HepG2 (cell line): ENCODE results near the gene SLC25A43. TPM values are rescaled to one million over a fixed set of nuclear protein-coding genes. Genes with fewer than 3 reads are reported as not detected.

ENCODE experiments used
- ATAC-seq: fragments of 200-7000 bp; cut with Tn5 transposase; 3 replicates; pipeline ENCODE4 v1.9.1; 2020; ENCODE audit warnings: mild to moderate bottlenecking, moderate library complexity
- Bru-seq: library from RNA; stranded (reverse); fragments of 400-500 nt; gene quantifications from one replicate; lab custom pipeline; 2021; lab: Mats Ljungman, UMichigan
- BruChase-seq, 2 experiments: library from RNA; stranded (reverse); fragments of 400-500 nt; gene quantifications; one replicate each; lab custom pipeline; 2021; lab: Mats Ljungman, UMichigan
- BruUV-seq: library from RNA; stranded (reverse); fragments of 400-500 nt; replicated peaks from 2 replicates; lab custom pipeline; 2021; lab: Mats Ljungman, UMichigan
- CTCF ChIA-PET: fragments of 300-600 bp; formaldehyde crosslinking; extraction: SDS; loops from one replicate; lab custom pipeline; 2021; ENCODE audit warnings: low total read pairs, inconsistent platforms, low intra/inter-chr PET ratio; lab: Yijun Ruan, JAX
- POLR2A ChIA-PET: fragments of 350-600 bp; sonication (Branson Sonifier 250); formaldehyde crosslinking; loops from one replicate; lab custom pipeline; 2020; ENCODE audit warnings: antibody characterized with exemption, inconsistent platforms; lab: Yijun Ruan, JAX
- DNase-seq: peaks from one replicate; pipeline ENCODE4 v3.0.0-alpha.2; 2015; ENCODE audit warnings: low spot score
- FAIRE-seq: peaks from 3 replicates; lab custom pipeline; 2011; peaks lifted over from hg19 to GRCh38; lab: Jason Lieb, UNC
- H2AFZ ChIP-seq: one replicate; pipeline ENCODE4 v1.6.1; 2011; ENCODE audit warnings: low read length, inconsistent platforms
- H3K27ac ChIP-seq: fragments of 300-600 bp; 3 replicates; pipeline ENCODE4 v1.8.0; 2011; ENCODE audit warnings: mixed run types, mild to moderate bottlenecking, mixed read lengths, low read length, inconsistent platforms; ENCODE audit not compliant: insufficient read depth; ENCODE audit errors: extremely low read length
- H3K27me3 ChIP-seq, 2 experiments: fragments of 200-600 bp in 1 of 2; 2 replicates in 1 of 2; 3 replicates in 1 of 2; pipeline versions ENCODE4 v1.6.0 to v1.8.0; 2011; ENCODE audit warnings: low read length in 2 of 2, mild to moderate bottlenecking in 2 of 2, moderate library complexity in 2 of 2, inconsistent platforms in 1 of 2; ENCODE audit not compliant: insufficient read depth in 2 of 2, control insufficient read depth in 1 of 2
- H3K36me3 ChIP-seq, 2 experiments: fragments of 200-600 bp in 1 of 2; replicated peaks in 1 of 2; 2 replicates in 1 of 2; 3 replicates in 1 of 2; pipeline versions ENCODE4 v1.5.1 to v1.8.0; 2011; ENCODE audit warnings: low read length in 2 of 2, inconsistent platforms in 1 of 2; ENCODE audit not compliant: insufficient read depth in 2 of 2, control insufficient read depth in 1 of 2
- H3K4me1 ChIP-seq: 2 replicates; pipeline ENCODE4 v1.5.1; 2012; ENCODE audit warnings: low read length, inconsistent platforms; ENCODE audit not compliant: insufficient read depth
- H3K4me2 ChIP-seq: 2 replicates; pipeline ENCODE4 v1.6.0; 2011; ENCODE audit warnings: low read depth, low read length, inconsistent platforms
- H3K4me3 ChIP-seq, 3 experiments: fragments of 200-600 bp in 1 of 3; sonication (generic), shearing (Covaris generic) in 1 of 3; replicated peaks in 1 of 3; 2 replicates each; pipeline ENCODE4 v1.5.1; 2011 to 2016; ENCODE audit warnings: low read length in 3 of 3, inconsistent platforms in 2 of 3, low read depth in 2 of 3, mild to moderate bottlenecking in 2 of 3, control low read depth in 1 of 3, mixed read lengths in 1 of 3; ENCODE audit not compliant: insufficient read depth in 1 of 3
- H3K79me2 ChIP-seq: one replicate; pipeline ENCODE4 v1.6.1; 2011; ENCODE audit warnings: low read length, inconsistent platforms; ENCODE audit not compliant: insufficient read depth
- H3K9ac ChIP-seq: 2 replicates; pipeline ENCODE4 v1.6.0; 2011; ENCODE audit warnings: mild to moderate bottlenecking, low read depth, low read length, inconsistent platforms; ENCODE audit not compliant: insufficient read depth
- H3K9me3 ChIP-seq: 2 replicates; pipeline ENCODE4 v1.5.1; 2012; ENCODE audit warnings: mild to moderate bottlenecking, low read length
- H4K20me1 ChIP-seq: 2 replicates; pipeline ENCODE4 v1.6.0; 2011; ENCODE audit warnings: inconsistent platforms, mild to moderate bottlenecking, low read length, moderate library complexity; ENCODE audit not compliant: insufficient read depth
- ATRX ChIP-seq: sonication (generic); formaldehyde crosslinking; IDR thresholded peaks from 2 replicates; pipeline ENCODE4 v1.4.0; 2020; ENCODE audit warnings: missing genetic modification reagents, borderline replicate concordance
- ELF1 ChIP-seq: sonication (generic); formaldehyde crosslinking; IDR thresholded peaks from 2 replicates; pipeline ENCODE4 v1.4.0; 2020; ENCODE audit warnings: missing genetic modification reagents
- ELF3 ChIP-seq: IDR thresholded peaks from 2 replicates; pipeline ENCODE4 v1.6.1; 2016; ENCODE audit warnings: missing genetic modification reagents, missing compliant biosample characterization
- LBX2 ChIP-seq: sonication (generic); formaldehyde crosslinking; IDR thresholded peaks from 2 replicates; pipeline ENCODE4 v1.5.0; 2020; ENCODE audit warnings: missing genetic modification reagents, mild to moderate bottlenecking, borderline replicate concordance
- POLR2G ChIP-seq: fragments of 200-400 bp; formaldehyde crosslinking; IDR thresholded peaks from 2 replicates; pipeline ENCODE4 v1.6.1; 2018; ENCODE audit warnings: mild to moderate bottlenecking, low read depth, low read length, moderate library complexity
- TERF1 ChIP-seq: sonication (generic); formaldehyde crosslinking; IDR thresholded peaks from 2 replicates; pipeline ENCODE4 v1.8.0; 2022; ENCODE audit warnings: mild to moderate bottlenecking, missing genetic modification reagents, moderate library complexity
- THAP9 ChIP-seq: sonication (generic); formaldehyde crosslinking; IDR thresholded peaks from 2 replicates; pipeline ENCODE4; 2020; ENCODE audit warnings: missing genetic modification reagents, mild to moderate bottlenecking, borderline replicate concordance
- ZC3H13 ChIP-seq: sonication (generic); formaldehyde crosslinking; IDR thresholded peaks from 2 replicates; pipeline ENCODE4 v1.8.1; 2023; ENCODE audit warnings: mild to moderate bottlenecking, missing genetic modification reagents, moderate library complexity
- ZNF432 ChIP-seq: sonication (generic); formaldehyde crosslinking; IDR thresholded peaks from 2 replicates; pipeline ENCODE4 v1.5.0; 2020; ENCODE audit warnings: missing genetic modification reagents, mild to moderate bottlenecking, borderline replicate concordance
- WGBS: methylation state at CpG from one replicate; pipeline ENCODE4 v1.1.6; 2017; ENCODE audit warnings: low lambda C conversion rate; 5-methylcytosine and 5-hydroxymethylcytosine counted together
- in situ Hi-C: cut with HindIII; loops from 2 replicates; pipeline ENCODE4 v1.10.0; 2017; ENCODE audit warnings: low pct_unique_long_range_greater_than_20kb; ENCODE audit not compliant: extremely low pct_ligation_motif_present
- intact Hi-C: fragments of 100-400 bp; cut with micrococcal nuclease; formaldehyde crosslinking; loops from one replicate; pipeline ENCODE4 v1.10.0; 2022; ENCODE audit not compliant: unreplicated experiment
- long read RNA-seq, 2 experiments: library from RNA in 1 of 2; library from polyadenylated mRNA in 1 of 2; stranded (forward) in 1 of 2; unstranded in 1 of 2; transcript quantifications; one replicate each; pipeline ENCODE4 v2.0.0, GENCODE V29; 2019 to 2022
- polyA minus RNA-seq, 3 experiments: library from RNA; depleted of rRNA, polyadenylated mRNA; stranded (reverse); fragments of >200 nt; gene quantifications; 2 replicates each; pipeline ENCODE4 v1.2.3, GENCODE V29; 2011; ENCODE audit warnings: low replicate concordance in 1 of 3
- polyA plus RNA-seq, 8 experiments: library from polyadenylated mRNA; depleted of rRNA in 3 of 8; stranded (reverse) in 7 of 8; unstranded in 1 of 8; fragments of >200 nt; fragmentation: Illumina TruSeq in 4 of 8; extraction: Trizol in 4 of 8; gene quantifications; 2 replicates each; pipeline versions ENCODE4 v1.2.1 to v1.2.3, GENCODE V29; 2011 to 2016; ENCODE audit warnings: low read depth in 4 of 8, missing spikeins in 1 of 8, mixed read lengths in 1 of 8; ENCODE audit not compliant: insufficient read depth in 1 of 8
- total RNA-seq, 5 experiments: library from RNA; depleted of rRNA; stranded (reverse); fragments of >200 nt; fragmentation: Illumina TruSeq; extraction: Trizol; gene quantifications; 2 replicates each; pipeline ENCODE4 v1.2.3, GENCODE V29; 2016; ENCODE audit warnings: low read depth in 1 of 5
- TF ChIP-seq, protein P1 (sequence below): sonication (generic); formaldehyde crosslinking; IDR thresholded peaks from 2 replicates; pipeline ENCODE4 v1.8.0; 2022; ENCODE audit warnings: mild to moderate bottlenecking, missing genetic modification reagents; ENCODE audit not compliant: insufficient replicate concordance

Gene SLC25A43
- total RNA-seq (2016; rRNA removed; fragmentation: Illumina TruSeq; extraction: Trizol) (13.2 and 14.1 TPM in 2 replicates), polyA plus RNA-seq (2011; rRNA removed) (5.8 and 6.4 TPM in 2 replicates), polyA minus RNA-seq (2011; rRNA and poly(A)+ RNA removed; ENCODE audit: low replicate concordance) (4.5 and 7.1 TPM in 2 replicates), Bru-seq, nascent RNA (percentile 60 among the genes with signal in this experiment), BruChase-seq, experiment 1, labeled RNA remaining after a 6-hour chase (percentile 59 among the genes with signal in this experiment), BruChase-seq, experiment 2, labeled RNA remaining after a 2-hour chase (percentile 64 among the genes with signal in this experiment)
- 7.9 and 9.2 TPM in 2 replicates for total RNA-seq (2016; cell fraction: cytosol; rRNA removed; fragmentation: Illumina TruSeq; extraction: Trizol; ENCODE audit: low read depth)
- total RNA-seq (2016; cell fraction: insoluble cytoplasmic fraction; rRNA removed; fragmentation: Illumina TruSeq; extraction: Trizol), result 12.2 and 13.4 TPM in 2 replicates
- 24.3 and 26.0 TPM in 2 replicates for total RNA-seq (2016; cell fraction: membrane; rRNA removed; fragmentation: Illumina TruSeq; extraction: Trizol)
- total RNA-seq (2016; cell fraction: nucleus; rRNA removed; fragmentation: Illumina TruSeq; extraction: Trizol), result 6.0 and 6.9 TPM in 2 replicates
- 5.1 and 7.7 TPM in 2 replicates for polyA plus RNA-seq (2011; cell fraction: cytosol; rRNA removed)
- 2.9 and 3.3 TPM in 2 replicates for polyA plus RNA-seq (2011; cell fraction: nucleus; rRNA removed)
- 7.8 TPM in 2 replicates for polyA plus RNA-seq (2012)
- 12.5 and 12.9 TPM in 2 replicates for polyA plus RNA-seq (2016; cell fraction: cytosol; fragmentation: Illumina TruSeq; extraction: Trizol; ENCODE audit: low read depth)
- polyA plus RNA-seq (2016; cell fraction: insoluble cytoplasmic fraction; fragmentation: Illumina TruSeq; extraction: Trizol; ENCODE audit: low read depth), result 17.1 and 19.8 TPM in 2 replicates
- polyA plus RNA-seq (2016; cell fraction: membrane; fragmentation: Illumina TruSeq; extraction: Trizol; ENCODE audit: low read depth), result 23.4 and 29.4 TPM in 2 replicates
- 12.5 and 13.3 TPM in 2 replicates for polyA plus RNA-seq (2016; cell fraction: nucleus; fragmentation: Illumina TruSeq; extraction: Trizol; ENCODE audit: insufficient read depth, low read depth)
- 3.7 and 4.6 TPM in 2 replicates for polyA minus RNA-seq (2011; cell fraction: cytosol; rRNA and poly(A)+ RNA removed)
- 2.4 and 3.4 TPM in 2 replicates for polyA minus RNA-seq (2011; cell fraction: nucleus; rRNA and poly(A)+ RNA removed)
- long read RNA-seq, experiment 1, transcript SLC25A43-201 (5 exons, 2,783 nt), result major isoform, 18 of 20 reads
- long read RNA-seq, experiment 1, partial matches to known transcripts, result 1 of 20 reads
- long read RNA-seq, experiment 1, other reads (novel, unspliced or antisense), result 1 of 20 reads
- long read RNA-seq, experiment 2, transcript SLC25A43-201 (5 exons, 2,783 nt), result major isoform, 6 of 14 reads
- long read RNA-seq, experiment 2, partial matches to known transcripts, result 1 of 14 reads
- long read RNA-seq, experiment 2, other reads (novel, unspliced or antisense), result 6 of 14 reads

- H3K4me2 ChIP-seq, result peak within 1 kb of the TSS; percentile 76
- no peaks in the 10 kb centered on the region for H3K36me3 ChIP-seq
- H3K4me1 ChIP-seq, result peaks cover 27% of the 10 kb centered on the region
- BruUV-seq, result no TSS peak
- no peaks in the 10 kb centered on the region for H3K27me3 ChIP-seq
- WGBS, result 0% methylated on average over 4 of the region's 77 CpGs
- POLR2A ChIA-PET, result interaction anchor here (2.0 kb wide), 1 partner anchor 11 kb away, joined by 8 read pairs; no protein-coding TSS in a partner anchor
- H4K20me1 ChIP-seq, result no peaks in the 10 kb centered on the region
- in situ Hi-C loops (no loop called here), intact Hi-C loops (no loop called here)
- peak within 1 kb of the TSS; percentile 60 to 71 (median 69); a peak in 5 of 6 replicates for H3K4me3 ChIP-seq
- ATAC-seq, result peak; percentile 93
- peak within 1 kb of the TSS; percentile 65 for H3K27ac ChIP-seq
- H3K9me3 ChIP-seq, result no peaks in the 10 kb centered on the region
- no peak within 1 kb of the TSS for H2AFZ ChIP-seq
- CTCF ChIA-PET, result no interaction called here
- H3K79me2 ChIP-seq, result peaks cover 6% of the 10 kb centered on the region
- no peak for DNase-seq
- peak; percentile 30 for FAIRE-seq
- peak within 1 kb of the TSS; percentile 76 for H3K9ac ChIP-seq
- TF ChIP-seq LBX2 (CRISPR knock-in tag) (no peak), ZC3H13 (CRISPR knock-in tag) (0 out of 2 replicates have a peak, but pooled peaks have one; percentile 30), ELF3 (CRISPR knock-in tag) (peak; percentile 20; the same call in 1 of the 2 replicates), ATRX (CRISPR knock-in tag) (no peak), TERF1 (CRISPR knock-in tag) (no peak), POLR2G (peak; percentile 65), ZNF432 (CRISPR knock-in tag) (no peak), ELF1 (no peak), THAP9 (no peak)
- TF ChIP-seq, protein P1, sequence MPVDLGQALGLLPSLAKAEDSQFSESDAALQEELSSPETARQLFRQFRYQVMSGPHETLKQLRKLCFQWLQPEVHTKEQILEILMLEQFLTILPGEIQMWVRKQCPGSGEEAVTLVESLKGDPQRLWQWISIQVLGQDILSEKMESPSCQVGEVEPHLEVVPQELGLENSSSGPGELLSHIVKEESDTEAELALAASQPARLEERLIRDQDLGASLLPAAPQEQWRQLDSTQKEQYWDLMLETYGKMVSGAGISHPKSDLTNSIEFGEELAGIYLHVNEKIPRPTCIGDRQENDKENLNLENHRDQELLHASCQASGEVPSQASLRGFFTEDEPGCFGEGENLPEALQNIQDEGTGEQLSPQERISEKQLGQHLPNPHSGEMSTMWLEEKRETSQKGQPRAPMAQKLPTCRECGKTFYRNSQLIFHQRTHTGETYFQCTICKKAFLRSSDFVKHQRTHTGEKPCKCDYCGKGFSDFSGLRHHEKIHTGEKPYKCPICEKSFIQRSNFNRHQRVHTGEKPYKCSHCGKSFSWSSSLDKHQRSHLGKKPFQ (CRISPR knock-in tag), result no peak
These were observed at the start of gene SLC25A43 for GRCh38 chrX:119398974-119399771. Gene SLC25A43 (plus strand): TSS chrX:119399336. CDS start chrX:119399404, 68 bp downstream.
